NCI-H2227 treated with DMSO at 0.1 percent for 48 hours (cell line): ENCODE data around the gene ITIH1.
A peak's percentile ranks its signal among the peaks of the same experiment; 100 is the strongest.

Source experiments
- DNase-seq: peaks from one replicate; lab custom pipeline; 2025; lab: John Stamatoyannopoulos, UW

ITIH1 gene

DNA sequence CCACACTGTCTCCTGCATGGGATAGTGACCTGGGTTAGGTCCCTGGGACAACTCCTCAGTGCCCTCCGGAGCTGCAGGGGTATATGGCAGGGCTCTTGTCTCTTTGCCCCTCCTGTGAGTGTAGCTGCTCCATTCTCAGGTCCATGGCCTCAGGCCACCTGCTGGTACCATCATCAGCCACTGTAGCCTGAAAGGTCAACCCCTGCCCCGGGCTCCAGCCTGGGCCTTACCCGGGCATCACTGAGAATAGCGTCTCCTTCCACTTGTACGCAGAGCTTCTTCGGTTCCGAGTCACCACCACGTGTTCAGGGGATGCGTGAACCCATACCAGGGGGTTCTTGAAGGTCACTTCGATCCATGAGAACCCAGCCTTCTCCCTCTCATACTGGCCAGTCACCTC is 39.3 kb downstream of the ITIH1 start:
- no peak for DNase-seq

DNA sequence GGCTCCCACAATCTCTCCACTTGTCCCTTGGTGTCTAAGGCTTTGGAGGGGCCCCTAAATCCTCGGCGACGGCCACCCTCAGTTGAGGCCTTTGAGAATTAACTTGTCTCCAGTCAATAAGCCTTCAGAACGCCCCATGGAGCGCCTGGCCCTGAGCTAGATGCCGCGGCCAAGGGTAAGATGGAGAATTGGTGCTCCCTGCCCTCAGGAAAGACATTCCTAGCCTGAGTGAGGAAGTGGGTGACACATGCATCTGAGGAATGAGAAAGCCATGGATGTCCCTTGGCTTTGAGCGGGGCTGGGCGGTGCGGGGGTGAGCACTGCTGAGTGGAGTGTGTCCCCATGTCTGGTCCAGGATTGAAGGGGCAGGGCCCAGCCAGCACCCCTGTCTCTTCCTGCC is 39.8 kb downstream of the ITIH1 start:
- no peak for DNase-seq

DNA sequence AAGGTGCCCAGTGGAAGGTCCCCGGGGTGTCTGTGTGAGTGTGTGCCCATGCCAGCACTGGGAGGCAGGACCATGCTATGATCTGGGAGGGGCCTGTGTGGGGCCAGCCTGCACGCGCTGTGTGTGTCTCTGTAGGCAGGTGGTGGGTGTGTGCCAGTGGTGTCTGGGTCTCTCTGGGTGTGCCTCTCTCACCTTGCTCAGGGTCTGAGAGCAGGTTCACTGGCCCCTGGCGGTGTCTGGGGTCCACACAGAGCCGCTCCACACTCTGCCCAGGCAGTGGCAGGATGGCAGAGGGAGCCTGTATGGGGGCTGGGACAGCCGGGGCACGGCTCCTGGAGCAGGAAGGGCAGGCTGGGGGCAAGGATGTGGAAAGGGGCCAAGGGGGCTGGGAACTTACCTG is 40.5 kb downstream of the ITIH1 start:
- no peak for DNase-seq

- DNase-seq: no peak
These were observed 42.5 kb downstream of the ITIH1 start for GRCh38 chr3:52819936-52820335.

GRCh38 chr3:52820736-52821135 is 43.3 kb downstream of the ITIH1 start:
- no peak for DNase-seq

DNA sequence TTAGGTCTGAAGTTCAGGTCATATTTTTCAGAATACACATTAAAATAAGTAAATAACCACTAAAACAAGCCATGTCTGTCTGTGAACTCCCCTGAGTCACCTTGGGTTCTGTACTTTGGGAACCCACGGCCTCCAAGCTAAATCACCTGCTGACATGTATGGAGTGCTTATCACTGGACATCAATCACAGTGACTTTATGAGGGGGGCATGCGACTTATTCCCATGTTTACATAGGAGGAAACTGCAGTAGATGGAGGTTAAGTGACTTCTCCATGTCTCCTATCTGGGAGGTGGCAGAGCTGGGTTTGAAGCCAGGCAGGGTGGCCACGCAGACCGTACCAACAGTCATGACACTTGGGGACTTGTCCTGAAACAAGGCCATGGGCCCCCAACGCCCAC is 45.0 kb downstream of the ITIH1 start:
- DNase-seq: no peak

DNA sequence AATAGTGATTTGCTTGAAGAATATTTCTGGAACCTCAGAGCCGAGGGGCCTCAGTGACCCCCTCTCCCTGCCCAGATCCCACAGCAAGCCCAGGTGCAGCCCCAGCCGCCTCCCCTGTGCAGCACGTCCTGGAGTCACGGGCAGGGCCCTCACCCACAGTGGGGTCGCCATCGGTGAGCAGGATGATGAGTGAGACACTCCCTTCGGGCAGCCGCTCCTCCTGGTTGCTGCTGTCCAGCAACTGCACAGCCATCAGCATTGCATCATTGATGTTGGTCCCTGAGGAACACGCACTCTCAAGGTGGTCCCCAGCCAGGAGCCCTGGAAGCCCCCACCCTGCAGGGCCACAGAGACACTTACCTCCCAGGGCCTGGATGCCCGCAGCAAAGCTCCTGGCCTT is 46.6 kb downstream of the ITIH1 start:
- no peak for DNase-seq

DNA sequence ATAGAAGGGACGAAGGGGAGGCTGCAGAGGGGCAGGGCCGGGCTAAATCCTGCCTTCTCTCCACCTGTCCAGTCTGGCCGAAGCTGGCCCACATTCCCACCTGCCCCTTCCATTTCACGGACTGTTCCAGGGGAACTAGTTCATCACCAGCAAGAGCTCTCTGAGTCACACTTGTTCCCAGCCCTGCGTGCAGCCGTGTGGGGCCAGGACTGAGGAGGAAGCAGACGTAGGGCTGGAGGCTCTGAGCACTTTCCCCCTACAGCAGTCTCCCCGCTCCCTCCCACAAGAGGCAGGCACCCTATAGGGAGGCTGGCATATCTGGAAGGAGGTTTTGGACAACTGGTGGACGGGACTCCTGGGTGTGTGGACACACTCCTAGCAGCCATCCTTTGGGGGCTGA is 50.0 kb downstream of the ITIH1 start:
- DNase-seq: no peak

- DNase-seq: no peak
These were observed 50.5 kb downstream of the ITIH1 start for GRCh38 chr3:52827866-52828376.

- DNase-seq: no peak
These were observed 52.1 kb downstream of the ITIH1 start for GRCh38 chr3:52829482-52829881.

- no peak for DNase-seq
These were observed 52.6 kb downstream of the ITIH1 start for GRCh38 chr3:52829906-52830463.

GRCh38 chr3:52830535-52831258 is 53.3 kb downstream of the ITIH1 start, which contains the start of gene ITIH4:
ITIH4 (minus strand) TSS chr3:52830672; CDS start chr3:52830642, 30 bp downstream.
- DNase-seq: no peak

- no peak for DNase-seq
These were observed 54.3 kb downstream of the ITIH1 start for GRCh38 chr3:52831500-52832301.

DNA sequence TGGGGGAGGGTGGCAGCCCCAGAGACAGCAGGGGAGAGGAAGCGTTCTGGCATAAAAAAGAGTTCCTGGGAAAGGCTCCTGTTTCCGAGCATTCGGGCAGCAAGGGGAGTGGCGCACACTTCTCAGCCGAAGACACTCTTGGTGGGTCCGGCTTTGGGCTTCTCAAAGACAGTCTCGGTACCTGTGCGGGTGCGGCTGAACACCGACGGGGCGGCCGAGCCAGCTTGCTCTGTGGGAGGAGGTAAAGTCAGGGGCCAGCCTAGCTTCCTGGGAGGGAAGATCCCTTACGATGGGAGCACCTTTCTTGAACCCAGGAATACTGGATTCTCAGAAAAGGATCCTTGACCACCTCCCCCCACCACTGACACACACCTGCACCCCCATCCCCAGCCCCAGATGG is 55.8 kb downstream of the ITIH1 start:
- no peak for DNase-seq

- DNase-seq: peak; percentile 1
These were observed 57.6 kb downstream of the ITIH1 start, which contains the start of gene MUSTN1 for GRCh38 chr3:52834871-52835501. MUSTN1 (minus strand) TSS chr3:52835019; CDS start chr3:52834948, 71 bp downstream.

- DNase-seq: no peak
These were observed 58.5 kb downstream of the ITIH1 start for GRCh38 chr3:52835766-52836470.

GRCh38 chr3:52836471-52836845 is 59.1 kb downstream of the ITIH1 start:
- no peak for DNase-seq

DNA sequence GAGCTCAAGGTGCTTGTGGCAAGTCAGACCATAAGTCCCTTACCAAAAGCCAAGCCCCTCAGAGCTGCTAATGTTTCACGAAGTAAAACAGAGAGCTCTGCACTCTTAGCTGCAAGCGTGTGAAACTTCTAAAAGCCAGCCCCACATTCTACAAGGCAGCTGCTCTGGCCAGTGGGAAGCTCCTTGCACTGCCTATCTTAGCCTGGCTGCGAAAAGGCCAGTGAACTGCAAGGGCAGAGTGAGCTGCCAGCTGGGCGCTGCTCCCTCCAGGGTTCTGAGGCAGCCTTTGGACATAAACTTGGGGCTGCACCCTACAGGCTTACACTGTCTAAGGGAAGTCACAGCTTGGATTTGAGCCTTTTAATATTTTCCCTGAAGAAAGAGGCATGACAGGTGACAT is 59.6 kb downstream of the ITIH1 start:
- no peak for DNase-seq

DNA sequence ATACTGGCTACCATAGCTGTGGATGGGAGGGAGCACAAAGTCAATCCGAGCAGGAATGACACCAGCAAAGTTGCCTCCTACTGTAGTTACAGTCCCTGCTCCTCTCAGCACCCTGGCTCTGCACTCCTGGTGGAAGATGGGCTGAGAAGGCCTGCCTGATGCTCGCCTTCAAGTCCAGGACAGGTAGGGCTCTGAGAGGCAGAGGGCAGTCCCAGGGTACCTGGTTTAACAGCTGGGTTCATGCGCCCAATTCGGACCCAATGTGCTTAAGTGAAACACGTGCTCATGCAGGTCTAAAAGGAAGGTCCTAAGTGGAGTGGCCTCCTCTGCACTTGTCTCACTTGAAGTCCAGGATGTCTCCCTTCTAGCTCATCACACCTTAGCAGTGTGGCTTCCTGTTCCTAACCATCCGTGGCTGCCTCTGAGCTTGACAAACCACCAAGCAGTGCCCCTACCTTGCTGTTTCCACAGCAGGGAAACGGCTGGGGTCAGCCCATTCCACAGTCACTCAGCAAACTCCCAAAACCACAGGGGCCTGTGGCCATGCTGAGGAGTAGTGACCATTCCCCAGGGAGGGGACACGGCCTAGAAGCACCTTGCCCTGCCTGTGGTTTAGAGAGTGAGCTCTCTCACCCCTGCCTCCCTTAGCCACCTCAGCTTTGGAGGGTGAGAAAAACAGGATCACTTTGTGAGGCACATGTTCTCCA is 61.3 kb downstream of the ITIH1 start:
- no peak for DNase-seq

- DNase-seq: no peak
These were observed 61.8 kb downstream of the ITIH1 start for GRCh38 chr3:52839268-52839575.

- no peak for DNase-seq
These were observed 62.6 kb downstream of the ITIH1 start for GRCh38 chr3:52839892-52840545.
